A549 (cell line): ENCODE results near the gene RSAD1. TPM values are rescaled to one million over a fixed set of nuclear protein-coding genes. Genes with fewer than 3 reads are reported as not detected.

ENCODE experiments used
- ATAC-seq, 2 experiments: fragments of 200-7000 bp in 1 of 2; fragments of >200 bp in 1 of 2; cut with Nextera tagmentation in 1 of 2; cut with Tn5 transposase in 1 of 2; 3 replicates each; pipeline versions ENCODE4 v1.8.0 to v1.9.1; 2018 to 2020; ENCODE audit warnings: mild to moderate bottlenecking in 1 of 2, moderate library complexity in 1 of 2
- CTCF ChIA-PET: fragments of 300-600 bp; sonication (Branson Sonifier 250); formaldehyde crosslinking; extraction: SDS; loops from one replicate; lab custom pipeline; 2021; ENCODE audit warnings: antibody characterized with exemption, inconsistent platforms; lab: Yijun Ruan, JAX
- POLR2A ChIA-PET: fragments of 350-600 bp; formaldehyde crosslinking; extraction: SDS; loops from one replicate; lab custom pipeline; 2021; ENCODE audit warnings: antibody characterized with exemption, inconsistent platforms; lab: Yijun Ruan, JAX
- DNase-seq, 2 experiments: peaks; one replicate each; pipeline versions ENCODE4 v3.0.0 to v3.0.0-alpha.2; 2011 to 2016; ENCODE audit warnings: low read depth in 1 of 2, low spot score in 1 of 2
- FAIRE-seq: peaks from 2 replicates; lab custom pipeline; 2011; peaks lifted over from hg19 to GRCh38; lab: Jason Lieb, UNC
- H3K27ac ChIP-seq, 2 experiments: fragments of >200 bp; sonication (Bioruptor Twin); formaldehyde crosslinking; 3 replicates each; pipeline ENCODE4 v1.5.1; 2016 to 2017
- H3K4me1 ChIP-seq: fragments of >200 bp; sonication (Bioruptor Twin); formaldehyde crosslinking; 3 replicates; pipeline ENCODE4 v1.6.1; 2016
- H3K4me2 ChIP-seq: fragments of >200 bp; sonication (Bioruptor Twin); formaldehyde crosslinking; 3 replicates; pipeline ENCODE4 v1.6.1; 2016
- H3K4me3 ChIP-seq: fragments of >200 bp; sonication (Bioruptor Twin); formaldehyde crosslinking; 3 replicates; pipeline ENCODE4 v1.5.1; 2016
- H3K9me3 ChIP-seq: fragments of >200 bp; sonication (Bioruptor Twin); formaldehyde crosslinking; 3 replicates; pipeline ENCODE4 v1.6.1; 2016
- FOSL2 ChIP-seq, 2 experiments: fragments of 450-650 bp in 1 of 2; fragments of >200 bp in 1 of 2; sonication (Bioruptor Twin) in 1 of 2; formaldehyde crosslinking; IDR thresholded peaks; 2 replicates each; pipeline versions ENCODE4 v1.5.0 to v1.6.1; 2016 to 2020; ENCODE audit warnings: mild to moderate bottlenecking in 1 of 2, moderate library complexity in 1 of 2
- HDAC2 ChIP-seq: fragments of 200-600 bp; sonication (generic); IDR thresholded peaks from 2 replicates; pipeline ENCODE4 v1.6.1; 2016
- KDM1A ChIP-seq: fragments of 200-600 bp; sonication (generic); IDR thresholded peaks from 2 replicates; pipeline ENCODE4 v1.6.1; 2016; ENCODE audit warnings: low read depth, mild to moderate bottlenecking
- MAFK ChIP-seq: fragments of 450-650 bp; IDR thresholded peaks from 2 replicates; pipeline ENCODE4 v1.6.1; 2014; ENCODE audit not compliant: partially characterized antibody
- NR3C1 ChIP-seq: fragments of >200 bp; sonication (Bioruptor Twin); formaldehyde crosslinking; IDR thresholded peaks from 3 replicates; pipeline ENCODE4 v1.6.1; 2017
- POLR2AphosphoS2 ChIP-seq: conservative IDR thresholded peaks from 2 replicates; pipeline ENCODE4 v1.6.1; 2012; ENCODE audit warnings: low read length, improper control_type of control experiment, inconsistent platforms
- RFX5 ChIP-seq: fragments of 450-650 bp; IDR thresholded peaks from 2 replicates; pipeline ENCODE4 v1.7.1; 2014; ENCODE audit warnings: antibody characterized with exemption, mild to moderate bottlenecking, moderate library complexity
- SMC3 ChIP-seq: fragments of >200 bp; sonication (Bioruptor Twin); formaldehyde crosslinking; IDR thresholded peaks from 3 replicates; pipeline ENCODE4 v1.6.1; 2018; ENCODE audit warnings: inconsistent platforms
- TFCP2L1 ChIP-seq: fragments of 250-450 bp; sonication (Bioruptor Pico); IDR thresholded peaks from 2 replicates; pipeline ENCODE4 v1.5.0; 2021; ENCODE audit warnings: mild to moderate bottlenecking
- TP53 ChIP-seq: fragments of 250-450 bp; sonication (Bioruptor Pico); IDR thresholded peaks from 2 replicates; pipeline ENCODE4 v1.5.0; 2021; ENCODE audit warnings: mild to moderate bottlenecking, moderate library complexity
- WGBS: methylation state at CpG from one replicate; pipeline ENCODE4 v1.1.6; 2017; ENCODE audit errors: missing lambda C conversion rate; 5-methylcytosine and 5-hydroxymethylcytosine counted together
- polyA plus RNA-seq, 4 experiments: library from polyadenylated mRNA; depleted of rRNA in 3 of 4; stranded (reverse); fragments of >200 nt; fragmentation: RNase III in 1 of 4; extraction: RNeasy Plus Mini Kit Qiagen cat#74134 plus additional on column Dnase treatment in 1 of 4; gene quantifications; 2 replicates in 3 of 4; 3 replicates in 1 of 4; pipeline ENCODE4 v1.2.3, GENCODE V29; 2011 to 2017
- TF ChIP-seq, protein P1 (sequence below): fragments of 250-450 bp; sonication (Bioruptor Pico); IDR thresholded peaks from 2 replicates; pipeline ENCODE4 v1.5.0; 2021; ENCODE audit warnings: mild to moderate bottlenecking, moderate library complexity, borderline replicate concordance
- TF ChIP-seq, protein P2 (sequence below): IDR thresholded peaks from 2 replicates; pipeline ENCODE4 v1.6.1; 2012; ENCODE audit warnings: low read depth, borderline replicate concordance
- TF ChIP-seq, protein P3 (sequence below): fragments of 250-450 bp; sonication (Bioruptor Pico); IDR thresholded peaks from 2 replicates; pipeline ENCODE4 v1.5.0; 2020; ENCODE audit warnings: low read depth, mild to moderate bottlenecking, moderate library complexity
- TF ChIP-seq, protein P4 (sequence below): fragments of >200 bp; sonication (Bioruptor Twin); formaldehyde crosslinking; IDR thresholded peaks from 3 replicates; pipeline ENCODE4 v1.5.1; 2016
- TF ChIP-seq, protein P5 (sequence below): fragments of 150-350 bp; IDR thresholded peaks from 2 replicates; pipeline ENCODE4 v1.6.1; 2014; ENCODE audit warnings: low read depth, mild to moderate bottlenecking, low read length

Gene RSAD1
- polyA plus RNA-seq, 2 of the 4 experiments (the other 2 are of a cell fraction) = 38.2 to 42.0 TPM

DNA sequence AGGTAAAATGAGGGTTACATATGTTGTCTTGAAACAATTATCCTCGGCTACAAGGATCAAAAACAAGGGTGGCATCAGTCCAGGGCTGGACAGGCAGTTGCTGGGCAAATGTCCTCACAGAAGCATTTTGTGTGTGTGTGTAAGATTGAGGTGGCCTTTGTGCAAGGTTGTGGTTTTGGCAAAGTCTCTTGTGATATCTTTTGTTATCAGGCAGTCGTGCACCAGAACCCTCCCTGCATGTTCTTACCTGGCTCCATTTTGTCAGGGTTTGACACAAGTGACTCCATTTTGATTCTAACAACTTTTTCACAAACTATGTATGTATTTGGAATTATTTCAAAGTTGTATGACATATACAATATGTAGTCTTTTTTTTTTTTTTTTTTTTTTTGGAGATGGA, 30.0 kb upstream of the RSAD1 start:
- no peak overlapping the region for H3K27ac ChIP-seq
- TF ChIP-seq, protein P1, sequence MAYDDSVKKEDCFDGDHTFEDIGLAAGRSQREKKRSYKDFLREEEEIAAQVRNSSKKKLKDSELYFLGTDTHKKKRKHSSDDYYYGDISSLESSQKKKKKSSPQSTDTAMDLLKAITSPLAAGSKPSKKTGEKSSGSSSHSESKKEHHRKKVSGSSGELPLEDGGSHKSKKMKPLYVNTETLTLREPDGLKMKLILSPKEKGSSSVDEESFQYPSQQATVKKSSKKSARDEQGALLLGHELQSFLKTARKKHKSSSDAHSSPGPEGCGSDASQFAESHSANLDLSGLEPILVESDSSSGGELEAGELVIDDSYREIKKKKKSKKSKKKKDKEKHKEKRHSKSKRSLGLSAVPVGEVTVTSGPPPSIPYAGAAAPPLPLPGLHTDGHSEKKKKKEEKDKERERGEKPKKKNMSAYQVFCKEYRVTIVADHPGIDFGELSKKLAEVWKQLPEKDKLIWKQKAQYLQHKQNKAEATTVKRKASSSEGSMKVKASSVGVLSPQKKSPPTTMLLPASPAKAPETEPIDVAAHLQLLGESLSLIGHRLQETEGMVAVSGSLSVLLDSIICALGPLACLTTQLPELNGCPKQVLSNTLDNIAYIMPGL = no peak
- TF ChIP-seq SMC3 = no peak
- no peak for TF ChIP-seq HDAC2
- TF ChIP-seq RFX5 = no peak
- TF ChIP-seq, protein P2, sequence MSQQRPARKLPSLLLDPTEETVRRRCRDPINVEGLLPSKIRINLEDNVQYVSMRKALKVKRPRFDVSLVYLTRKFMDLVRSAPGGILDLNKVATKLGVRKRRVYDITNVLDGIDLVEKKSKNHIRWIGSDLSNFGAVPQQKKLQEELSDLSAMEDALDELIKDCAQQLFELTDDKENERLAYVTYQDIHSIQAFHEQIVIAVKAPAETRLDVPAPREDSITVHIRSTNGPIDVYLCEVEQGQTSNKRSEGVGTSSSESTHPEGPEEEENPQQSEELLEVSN = no peak
- TF ChIP-seq TP53 = no peak
- TF ChIP-seq FOSL2 (IDR thresholded peaks at IDR 0.05) = no peak
- no peak for TF ChIP-seq FOSL2 (CRISPR knock-in tag; IDR thresholded peaks at IDR 0.05)
- TF ChIP-seq MAFK = no peak
- TF ChIP-seq TFCP2L1 = no peak
- TF ChIP-seq NR3C1 = no peak
- no peak for TF ChIP-seq POLR2AphosphoS2
- TF ChIP-seq, protein P3, sequence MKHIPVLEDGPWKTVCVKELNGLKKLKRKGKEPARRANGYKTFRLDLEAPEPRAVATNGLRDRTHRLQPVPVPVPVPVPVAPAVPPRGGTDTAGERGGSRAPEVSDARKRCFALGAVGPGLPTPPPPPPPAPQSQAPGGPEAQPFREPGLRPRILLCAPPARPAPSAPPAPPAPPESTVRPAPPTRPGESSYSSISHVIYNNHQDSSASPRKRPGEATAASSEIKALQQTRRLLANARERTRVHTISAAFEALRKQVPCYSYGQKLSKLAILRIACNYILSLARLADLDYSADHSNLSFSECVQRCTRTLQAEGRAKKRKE (CRISPR knock-in tag) = no peak
- no peak for TF ChIP-seq KDM1A
- TF ChIP-seq, protein P4, sequence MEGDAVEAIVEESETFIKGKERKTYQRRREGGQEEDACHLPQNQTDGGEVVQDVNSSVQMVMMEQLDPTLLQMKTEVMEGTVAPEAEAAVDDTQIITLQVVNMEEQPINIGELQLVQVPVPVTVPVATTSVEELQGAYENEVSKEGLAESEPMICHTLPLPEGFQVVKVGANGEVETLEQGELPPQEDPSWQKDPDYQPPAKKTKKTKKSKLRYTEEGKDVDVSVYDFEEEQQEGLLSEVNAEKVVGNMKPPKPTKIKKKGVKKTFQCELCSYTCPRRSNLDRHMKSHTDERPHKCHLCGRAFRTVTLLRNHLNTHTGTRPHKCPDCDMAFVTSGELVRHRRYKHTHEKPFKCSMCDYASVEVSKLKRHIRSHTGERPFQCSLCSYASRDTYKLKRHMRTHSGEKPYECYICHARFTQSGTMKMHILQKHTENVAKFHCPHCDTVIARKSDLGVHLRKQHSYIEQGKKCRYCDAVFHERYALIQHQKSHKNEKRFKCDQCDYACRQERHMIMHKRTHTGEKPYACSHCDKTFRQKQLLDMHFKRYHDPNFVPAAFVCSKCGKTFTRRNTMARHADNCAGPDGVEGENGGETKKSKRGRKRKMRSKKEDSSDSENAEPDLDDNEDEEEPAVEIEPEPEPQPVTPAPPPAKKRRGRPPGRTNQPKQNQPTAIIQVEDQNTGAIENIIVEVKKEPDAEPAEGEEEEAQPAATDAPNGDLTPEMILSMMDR = no peak
- ATAC-seq (no peak), DNase-seq (no peak), FAIRE-seq (no peak)
- ChIA-PET CTCF (interaction anchor here (1.0 to 2.3 kb wide), 4 partner anchors 11 to 51 kb away, joined by 3 to 7 read pairs (median 3); partner anchors contain the start of genes ACSF2 and LRRC59), POLR2A (no interaction called here)
- WGBS = 87% methylated on average over 2 of the region's 2 CpGs
- H3K9me3 ChIP-seq = no peaks in the 10 kb centered on the region
- H3K4me3 ChIP-seq = no peak overlapping the region
- peaks cover 9% of the 10 kb centered on the region; the same call in 1 of the 3 replicates for H3K4me1 ChIP-seq
- H3K4me2 ChIP-seq = no peak overlapping the region

DNA sequence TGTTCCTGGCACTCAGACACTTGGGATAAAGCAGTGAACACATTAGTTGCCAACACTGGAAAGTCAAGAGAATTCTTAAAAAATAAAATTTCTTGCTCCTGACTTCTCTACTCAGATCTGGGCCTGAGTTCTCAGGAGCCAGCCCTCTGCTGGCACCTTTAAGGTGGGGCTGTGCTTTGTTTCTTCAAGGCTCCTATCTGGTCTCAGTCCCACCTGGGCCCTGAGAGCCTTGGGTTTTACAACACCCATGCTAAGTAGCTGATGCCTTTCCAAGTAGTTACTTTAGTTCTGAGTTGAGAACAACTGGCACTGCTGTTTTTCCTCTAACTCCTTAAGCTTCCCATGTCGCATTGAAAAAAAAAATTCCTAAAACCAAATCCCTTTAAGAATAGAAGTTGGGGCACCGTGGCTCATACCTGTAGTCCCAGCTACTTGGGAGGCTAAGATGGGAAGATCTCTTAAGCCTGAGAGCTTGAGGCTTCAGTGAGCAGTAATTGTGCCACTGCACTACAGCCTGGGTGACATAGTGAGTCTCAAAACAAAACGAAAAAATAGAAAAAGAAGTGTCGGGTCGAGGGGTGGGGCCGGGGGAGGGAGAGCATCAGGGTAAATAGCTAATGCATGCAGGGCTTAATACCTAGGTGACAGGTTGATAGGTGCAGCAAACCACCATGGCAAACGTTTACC, 26.6 kb upstream of the RSAD1 start:
- no peak overlapping the region for H3K4me3 ChIP-seq
- no peak overlapping the region for H3K27ac ChIP-seq
- 53% methylated on average over 7 of the region's 7 CpGs for WGBS

More for the DNA sequence above, 26.6 kb upstream of the RSAD1 start:
- Histone ChIP-seq H3K9me3 (no peaks in the 10 kb centered on the region), H3K4me2 (no peak overlapping the region), H3K4me1 (peaks cover 9% of the 10 kb centered on the region; the same call in 1 of the 3 replicates)
- FAIRE-seq = no peak
- ChIA-PET CTCF (interaction anchor here (1.3 to 19.6 kb wide), 2 partner anchors 21 to 23 kb away, joined by 3 to 238 read pairs; partner anchors contain the start of gene RSAD1), POLR2A (no interaction called here)
- DNase-seq = no peak
- no peak for ATAC-seq
- TF ChIP-seq, protein P5, sequence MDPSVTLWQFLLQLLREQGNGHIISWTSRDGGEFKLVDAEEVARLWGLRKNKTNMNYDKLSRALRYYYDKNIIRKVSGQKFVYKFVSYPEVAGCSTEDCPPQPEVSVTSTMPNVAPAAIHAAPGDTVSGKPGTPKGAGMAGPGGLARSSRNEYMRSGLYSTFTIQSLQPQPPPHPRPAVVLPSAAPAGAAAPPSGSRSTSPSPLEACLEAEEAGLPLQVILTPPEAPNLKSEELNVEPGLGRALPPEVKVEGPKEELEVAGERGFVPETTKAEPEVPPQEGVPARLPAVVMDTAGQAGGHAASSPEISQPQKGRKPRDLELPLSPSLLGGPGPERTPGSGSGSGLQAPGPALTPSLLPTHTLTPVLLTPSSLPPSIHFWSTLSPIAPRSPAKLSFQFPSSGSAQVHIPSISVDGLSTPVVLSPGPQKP = no peak
